KMS-11 (cell line): ENCODE results near the gene ARID1B.

Experiments used
- H2AFZ ChIP-seq: fragments of 200-600 bp; sonication (generic); 2 replicates; pipeline ENCODE4 v1.6.1; 2016; ENCODE audit warnings: antibody characterized with exemption, mixed run types, low read depth
- H3K27ac ChIP-seq: fragments of 200-600 bp; sonication (generic); 2 replicates; pipeline ENCODE4 v1.6.1; 2016; ENCODE audit warnings: mild to moderate bottlenecking, mixed run types
- H3K27me3 ChIP-seq: fragments of 200-600 bp; sonication (generic); 2 replicates; pipeline ENCODE4 v1.6.1; 2017; ENCODE audit warnings: mild to moderate bottlenecking, low read depth, mixed run types, moderate library complexity; ENCODE audit not compliant: insufficient read depth
- H3K36me3 ChIP-seq: fragments of 200-600 bp; sonication (generic); 2 replicates; pipeline ENCODE4 v1.6.1; 2017; ENCODE audit warnings: mild to moderate bottlenecking, mixed run types; ENCODE audit not compliant: insufficient read depth
- H3K4me1 ChIP-seq: fragments of 200-600 bp; sonication (generic); 2 replicates; pipeline ENCODE4 v1.6.1; 2016; ENCODE audit warnings: mild to moderate bottlenecking, low read depth, mixed run types; ENCODE audit not compliant: poor library complexity, severe bottlenecking
- H3K4me2 ChIP-seq: fragments of 200-600 bp; sonication (generic); 2 replicates; pipeline ENCODE4 v1.7.0; 2016; ENCODE audit warnings: mild to moderate bottlenecking, mixed run types
- H3K4me3 ChIP-seq: fragments of 200-600 bp; sonication (generic); IDR thresholded peaks from 2 replicates; pipeline ENCODE4 v1.6.1; 2017; ENCODE audit warnings: low read depth, low read length, mixed read lengths; ENCODE audit not compliant: insufficient read depth
- H3K79me2 ChIP-seq: fragments of 200-600 bp; sonication (generic); 2 replicates; pipeline ENCODE4 v1.6.1; 2016; ENCODE audit warnings: low read depth, mixed run types; ENCODE audit not compliant: insufficient read depth
- H3K9ac ChIP-seq: fragments of 200-600 bp; sonication (generic); 2 replicates; pipeline ENCODE4 v1.6.1; 2016; ENCODE audit warnings: mild to moderate bottlenecking, mixed run types
- H4K20me1 ChIP-seq: fragments of 200-600 bp; sonication (generic); 2 replicates; pipeline ENCODE4 v1.6.1; 2016; ENCODE audit warnings: mild to moderate bottlenecking, mixed run types; ENCODE audit not compliant: insufficient read depth
- TF ChIP-seq, protein P1 (sequence below): fragments of 200-600 bp; sonication (generic); conservative IDR thresholded peaks from 2 replicates; pipeline ENCODE4 v1.6.1; 2017; ENCODE audit warnings: low read depth, mild to moderate bottlenecking, antibody characterized with exemption, low read length, moderate library complexity, mixed read lengths

The ARID1B gene

DNA sequence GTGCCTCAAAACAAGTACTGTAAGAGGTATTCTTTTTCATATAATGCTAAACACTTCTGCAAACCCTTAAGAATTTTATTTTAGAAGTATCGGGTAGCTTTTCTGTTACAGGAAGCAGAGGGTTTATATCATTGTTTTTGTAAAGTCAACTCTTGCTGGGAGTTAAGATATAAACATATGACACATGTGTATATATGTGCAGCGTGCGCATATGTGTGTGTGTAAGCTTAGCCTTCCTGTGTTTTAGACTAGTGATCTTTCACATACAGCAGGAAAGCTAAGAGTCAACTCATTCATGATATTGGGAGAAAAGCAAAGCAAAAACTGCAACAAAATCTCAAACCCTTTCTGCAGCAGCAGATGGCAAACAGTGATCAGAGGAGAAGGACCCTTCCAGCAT, 102.4 kb downstream of the ARID1B start:
- Histone ChIP-seq H3K4me1 (peaks cover 12% of the 10 kb centered on the region), H3K79me2 (peaks cover 94% of the 10 kb centered on the region), H2AFZ (no peak overlapping the region), H3K36me3 (no peaks in the 10 kb centered on the region), H3K27me3 (no peaks in the 10 kb centered on the region), H3K27ac (no peak overlapping the region), H4K20me1 (peaks cover 11% of the 10 kb centered on the region), H3K4me3 (no peak overlapping the region), H3K4me2 (no peak overlapping the region), H3K9ac (no peak overlapping the region)
- TF ChIP-seq, protein P1, sequence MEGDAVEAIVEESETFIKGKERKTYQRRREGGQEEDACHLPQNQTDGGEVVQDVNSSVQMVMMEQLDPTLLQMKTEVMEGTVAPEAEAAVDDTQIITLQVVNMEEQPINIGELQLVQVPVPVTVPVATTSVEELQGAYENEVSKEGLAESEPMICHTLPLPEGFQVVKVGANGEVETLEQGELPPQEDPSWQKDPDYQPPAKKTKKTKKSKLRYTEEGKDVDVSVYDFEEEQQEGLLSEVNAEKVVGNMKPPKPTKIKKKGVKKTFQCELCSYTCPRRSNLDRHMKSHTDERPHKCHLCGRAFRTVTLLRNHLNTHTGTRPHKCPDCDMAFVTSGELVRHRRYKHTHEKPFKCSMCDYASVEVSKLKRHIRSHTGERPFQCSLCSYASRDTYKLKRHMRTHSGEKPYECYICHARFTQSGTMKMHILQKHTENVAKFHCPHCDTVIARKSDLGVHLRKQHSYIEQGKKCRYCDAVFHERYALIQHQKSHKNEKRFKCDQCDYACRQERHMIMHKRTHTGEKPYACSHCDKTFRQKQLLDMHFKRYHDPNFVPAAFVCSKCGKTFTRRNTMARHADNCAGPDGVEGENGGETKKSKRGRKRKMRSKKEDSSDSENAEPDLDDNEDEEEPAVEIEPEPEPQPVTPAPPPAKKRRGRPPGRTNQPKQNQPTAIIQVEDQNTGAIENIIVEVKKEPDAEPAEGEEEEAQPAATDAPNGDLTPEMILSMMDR, result no peak

DNA sequence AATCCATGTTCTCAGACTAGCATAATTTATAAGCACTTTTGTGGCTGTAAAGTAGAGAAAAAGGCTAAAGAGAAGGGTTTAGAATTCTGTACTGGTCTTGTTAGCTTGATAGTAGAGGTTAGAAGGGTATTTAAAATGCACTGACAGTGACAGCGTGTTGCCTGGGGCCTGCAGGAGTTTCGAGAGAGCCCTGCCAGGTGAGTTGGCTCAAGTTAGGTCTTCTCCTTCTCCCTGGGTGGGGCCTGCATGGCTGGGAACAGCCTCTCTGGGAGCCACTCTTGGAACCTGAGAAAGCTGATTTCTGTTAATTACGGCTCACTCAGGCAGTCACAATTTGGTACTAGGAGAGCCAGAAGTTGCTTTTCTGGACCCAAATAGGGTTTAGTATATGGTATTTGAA, 103.7 kb downstream of the ARID1B start:
- H3K27ac ChIP-seq, result no peak overlapping the region
- H3K4me2 ChIP-seq, result no peak overlapping the region
- H3K79me2 ChIP-seq, result peaks cover 94% of the 10 kb centered on the region
- TF ChIP-seq, protein P1, result no peak
- no peaks in the 10 kb centered on the region for H3K27me3 ChIP-seq
- H4K20me1 ChIP-seq, result peaks cover 17% of the 10 kb centered on the region
- H3K4me1 ChIP-seq, result peaks cover 12% of the 10 kb centered on the region
- no peak overlapping the region for H2AFZ ChIP-seq
- no peaks in the 10 kb centered on the region for H3K36me3 ChIP-seq
- H3K4me3 ChIP-seq, result no peak overlapping the region
- H3K9ac ChIP-seq, result no peak overlapping the region

DNA sequence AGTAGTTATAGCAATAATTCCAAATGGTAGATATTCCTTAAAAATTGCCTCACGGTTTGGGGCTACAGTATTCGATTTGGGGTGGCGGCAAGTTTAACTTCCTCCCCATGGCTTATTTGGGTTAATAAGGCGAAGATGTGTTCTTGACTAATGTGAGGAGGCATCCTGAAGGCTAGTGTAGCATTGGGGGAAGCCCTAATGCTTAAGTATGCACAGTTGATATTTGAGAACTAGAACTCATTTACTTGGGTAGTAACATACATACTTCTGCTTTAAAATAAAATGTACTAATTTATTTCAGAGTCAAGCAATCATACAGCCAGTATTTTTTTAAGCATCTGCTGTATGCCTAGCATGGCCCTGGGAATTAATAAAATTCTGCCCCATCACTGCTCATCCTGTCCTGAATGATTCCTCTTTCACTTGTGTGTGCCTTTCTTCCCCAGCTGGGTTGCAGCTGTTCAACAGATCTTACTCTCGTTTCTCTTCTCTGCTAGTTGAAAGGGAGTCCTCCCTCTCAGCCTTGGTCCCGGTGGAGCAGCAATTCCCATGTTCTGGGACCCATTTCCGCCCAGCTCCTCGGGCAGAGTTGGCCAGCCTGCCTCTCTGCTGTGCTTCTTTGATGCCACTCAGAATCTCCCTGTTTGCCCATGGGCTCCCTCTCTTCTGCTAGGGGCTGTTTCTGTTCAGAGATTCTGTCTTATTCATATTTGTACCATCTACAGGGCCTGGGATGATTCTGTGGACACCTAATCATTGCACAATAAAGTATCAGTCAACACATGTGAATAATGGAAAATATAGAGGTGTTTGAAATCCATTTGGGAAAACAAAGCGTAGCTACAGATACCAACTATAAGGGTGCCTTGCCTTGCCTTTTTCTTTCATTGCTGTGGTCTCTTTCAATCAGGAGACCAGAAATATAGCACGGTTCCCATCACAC, 104.8 kb downstream of the ARID1B start:
- Histone ChIP-seq H4K20me1 (peaks cover 17% of the 10 kb centered on the region), H3K4me1 (peaks cover 12% of the 10 kb centered on the region), H3K9ac (no peak overlapping the region), H3K36me3 (no peaks in the 10 kb centered on the region), H3K4me2 (no peak overlapping the region), H3K4me3 (no peak overlapping the region), H3K27me3 (no peaks in the 10 kb centered on the region), H3K79me2 (peaks cover 83% of the 10 kb centered on the region; the same call in 1 of the 2 replicates), H2AFZ (no peak overlapping the region), H3K27ac (no peak overlapping the region)
- TF ChIP-seq, protein P1, result no peak

DNA sequence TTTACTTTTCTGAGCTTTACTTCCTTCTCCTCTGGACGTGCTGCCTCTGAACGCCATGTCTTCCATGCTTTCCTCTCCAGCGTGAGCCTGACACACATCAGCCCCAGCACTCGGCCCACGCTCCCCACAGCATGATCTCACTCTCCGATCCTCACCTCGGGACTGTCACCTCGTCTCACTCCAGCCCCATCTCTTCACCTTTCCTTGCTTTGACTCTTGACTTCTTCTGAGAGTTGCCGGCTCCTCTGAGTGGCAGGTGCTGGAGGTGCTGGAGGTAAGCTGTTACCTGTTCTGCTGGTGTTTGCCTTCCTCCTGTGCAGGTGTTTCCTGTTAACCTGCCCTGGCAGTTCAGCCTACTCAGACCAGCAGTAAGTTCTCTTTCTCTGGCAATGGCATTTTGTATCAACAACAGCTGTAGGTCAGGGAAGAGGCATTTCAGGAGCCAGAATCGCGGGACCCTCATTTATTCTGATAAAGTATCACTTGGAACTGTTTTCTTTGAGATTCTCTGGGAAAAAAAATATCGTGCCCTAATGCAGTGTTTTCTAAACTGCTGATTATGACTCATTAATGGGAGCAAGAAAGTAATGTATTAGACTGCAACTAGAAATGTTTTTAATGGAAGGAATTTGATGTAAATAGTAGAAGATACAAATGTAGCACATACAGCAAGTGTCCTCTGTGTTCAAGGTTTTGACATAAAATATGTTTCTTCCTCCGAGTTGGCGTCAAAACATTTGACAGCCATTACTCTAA, 106.5 kb downstream of the ARID1B start:
- peaks cover 74% of the 10 kb centered on the region; the same call in 1 of the 2 replicates for H3K79me2 ChIP-seq
- peaks cover 17% of the 10 kb centered on the region for H4K20me1 ChIP-seq
- H3K4me3 ChIP-seq, result no peak overlapping the region
- H3K4me2 ChIP-seq, result no peak overlapping the region
- no peak overlapping the region for H2AFZ ChIP-seq
- H3K27ac ChIP-seq, result no peak overlapping the region
- peaks cover 12% of the 10 kb centered on the region for H3K4me1 ChIP-seq
- no peaks in the 10 kb centered on the region for H3K36me3 ChIP-seq
- TF ChIP-seq, protein P1, result no peak
- no peaks in the 10 kb centered on the region for H3K27me3 ChIP-seq
- H3K9ac ChIP-seq, result no peak overlapping the region
